ENCODE data around the gene CHST13. TPM values are rescaled to one million over a fixed set of nuclear protein-coding genes. Genes with fewer than 3 reads are reported as not detected.

Gene CHST13
- total and polyA plus RNA-seq, 12 donors: 0.22 to 3.0 (median 0.67) TPM; not detected in 1

- no peak overlapping the region for H3K4me3 ChIP-seq
- no peaks in the 10 kb centered on the region for H3K9me3 ChIP-seq (replicated peaks in 1 of 3)
- H3K4me1 ChIP-seq (replicated peaks in 1 of 2): no peaks in the 10 kb centered on the region
- 73 to 86% (median 78%) methylated on average over 8 of the region's 8 CpGs for WGBS, 4 donors
- H3K27me3 ChIP-seq: peaks cover 15% of the 10 kb centered on the region
- peak in 3 of 7 donors; percentile 3 to 34 (median 5) for DNase-seq
- TF ChIP-seq POLR2A (IDR thresholded peaks at IDR 0.05) (no peak), CTCF (IDR thresholded peaks at IDR 0.05) (no peak)
- no peaks in the 10 kb centered on the region for H3K36me3 ChIP-seq (replicated peaks in 1 of 2)
- no peak overlapping the region for H3K27ac ChIP-seq
- intact Hi-C loops (cut with DNase I): no loop called here
Measured at GRCh38 chr3:126546549-126547239, 22.7 kb downstream of the CHST13 start.

GRCh38 chr3:126547721-126548120 lies 23.8 kb downstream of the CHST13 start:
- H3K4me3 ChIP-seq: no peak overlapping the region
- 50 to 73% (median 67%) methylated on average over 1 of the region's 1 CpG for whole genome bisulfite sequencing, 4 donors
- no peaks in the 10 kb centered on the region for H3K4me1 ChIP-seq (replicated peaks in 1 of 2)
- TF ChIP-seq POLR2A (IDR thresholded peaks at IDR 0.05) (no peak), CTCF (IDR thresholded peaks at IDR 0.05) (no peak)
- H3K27ac ChIP-seq: no peak overlapping the region
- intact Hi-C loops (cut with DNase I): no loop called here
- H3K36me3 ChIP-seq (replicated peaks in 1 of 2): no peaks in the 10 kb centered on the region
- peaks cover 5% of the 10 kb centered on the region for H3K27me3 ChIP-seq
- peak in 4 of 7 donors; percentile 1 to 13 (median 10) for DNase-seq
- no peaks in the 10 kb centered on the region for H3K9me3 ChIP-seq (replicated peaks in 1 of 3)

GRCh38 chr3:126548556-126549466 lies 24.9 kb downstream of the CHST13 start:
- TF ChIP-seq CTCF (IDR thresholded peaks at IDR 0.05) (no peak), POLR2A (IDR thresholded peaks at IDR 0.05) (no peak)
- Histone ChIP-seq H3K27ac (no peak overlapping the region), H3K4me3 (no peak overlapping the region), H3K36me3 (replicated peaks in 1 of 2) (no peaks in the 10 kb centered on the region), H3K4me1 (replicated peaks in 1 of 2) (no peaks in the 10 kb centered on the region), H3K27me3 (no peaks in the 10 kb centered on the region), H3K9me3 (replicated peaks in 1 of 3) (no peaks in the 10 kb centered on the region)
- intact Hi-C loops (cut with DNase I): no loop called here
- peak in 3 of 7 donors; percentile 2 to 33 (median 8) for DNase-seq
- 49 to 53% (median 52%) methylated on average over 7 to 9 of the region's 9 CpGs for WGBS, 4 donors

- Histone ChIP-seq H3K4me3 (no peak overlapping the region), H3K36me3 (replicated peaks in 1 of 2) (no peaks in the 10 kb centered on the region), H3K27me3 (no peaks in the 10 kb centered on the region), H3K27ac (no peak overlapping the region), H3K4me1 (replicated peaks in 1 of 2) (no peaks in the 10 kb centered on the region), H3K9me3 (replicated peaks in 1 of 3) (no peaks in the 10 kb centered on the region)
- intact Hi-C loops (cut with DNase I): no loop called here
- no peak for TF ChIP-seq POLR2A (IDR thresholded peaks at IDR 0.05)
- no peak for TF ChIP-seq CTCF (IDR thresholded peaks at IDR 0.05)
- WGBS, 4 donors: 74 to 81% (median 78%) methylated on average over 7 to 12 of the region's 12 CpGs
- peak in 3 of 7 donors; percentile 6 to 34 (median 7) for DNase-seq
Measured at GRCh38 chr3:126549861-126550487, 26.0 kb downstream of the CHST13 start.

Data from adrenal gland (tissue), 12 donors.